Mesothelial cell of epicardium (in vitro differentiated cells): Measurements from ENCODE around the gene COL13A1. TPM values are rescaled to one million over a fixed set of nuclear protein-coding genes. Genes with fewer than 3 reads are reported as not detected.

Source experiments
- DNase-seq, 2 experiments: peaks; one replicate each; pipeline ENCODE4 v3.0.0; 2021; ENCODE audit warnings: low spot score in 2 of 2; ENCODE audit not compliant: unreplicated experiment in 2 of 2
- H3K27ac Mint-ChIP-seq: 2 replicates; pipeline ENCODE4 v1.8.0; 2021; ENCODE audit warnings: mixed read lengths
- H3K27me3 Mint-ChIP-seq: 2 replicates; pipeline ENCODE4 v1.8.0; 2021; ENCODE audit warnings: low read depth, mixed read lengths
- H3K36me3 Mint-ChIP-seq: 2 replicates; pipeline ENCODE4 v1.8.0; 2021; ENCODE audit warnings: mixed read lengths
- H3K4me1 Mint-ChIP-seq: 2 replicates; pipeline ENCODE4 v1.8.0; 2021; ENCODE audit warnings: mixed read lengths
- H3K4me3 Mint-ChIP-seq: 2 replicates; pipeline ENCODE4 v1.8.0; 2021; ENCODE audit warnings: mild to moderate bottlenecking, moderate library complexity, mixed read lengths
- H3K9me3 Mint-ChIP-seq: 2 replicates; pipeline ENCODE4 v1.8.0; 2021; ENCODE audit warnings: mixed read lengths
- CTCF ChIP-seq: fragments of 200-600 bp; sonication (generic); IDR thresholded peaks from one replicate; pipeline ENCODE4 v1.5.0; 2021; ENCODE audit warnings: antibody characterized with exemption; ENCODE audit not compliant: unreplicated experiment
- total RNA-seq: library from RNA; stranded (reverse); gene quantifications from 3 replicates; pipeline ENCODE4 v1.2.1, GENCODE V29; 2021

The COL13A1 gene
- total RNA-seq, 1 donor from 2014 or later = 14.4 TPM

GRCh38 chr10:69881202-69881601 is 79.5 kb downstream of the COL13A1 start:
- no peak overlapping the region for H3K4me3 Mint-ChIP-seq
- peaks cover 26% of the 10 kb centered on the region for H3K4me1 Mint-ChIP-seq
- peak overlapping the region; percentile 30 for H3K27ac Mint-ChIP-seq
- no peaks in the 10 kb centered on the region for H3K36me3 Mint-ChIP-seq
- DNase-seq = no peak
- H3K27me3 Mint-ChIP-seq = peaks cover 2% of the 10 kb centered on the region
- no peak for TF ChIP-seq CTCF
- no peaks in the 10 kb centered on the region for H3K9me3 Mint-ChIP-seq

- Mint-ChIP-seq H3K27me3 (peaks cover 2% of the 10 kb centered on the region), H3K9me3 (no peaks in the 10 kb centered on the region), H3K4me1 (peaks cover 22% of the 10 kb centered on the region), H3K4me3 (no peak overlapping the region), H3K36me3 (no peaks in the 10 kb centered on the region), H3K27ac (no peak overlapping the region)
- TF ChIP-seq CTCF = no peak
- no peak for DNase-seq
Observed at GRCh38 chr10:69883310-69884023, 81.8 kb downstream of the COL13A1 start.

- no peak for TF ChIP-seq CTCF
- H3K36me3 Mint-ChIP-seq = no peaks in the 10 kb centered on the region
- no peaks in the 10 kb centered on the region for H3K9me3 Mint-ChIP-seq
- DNase-seq = no peak
- H3K4me3 Mint-ChIP-seq = no peak overlapping the region
- peaks cover 22% of the 10 kb centered on the region for H3K4me1 Mint-ChIP-seq
- peaks cover 2% of the 10 kb centered on the region for H3K27me3 Mint-ChIP-seq
- no peak overlapping the region for H3K27ac Mint-ChIP-seq
Observed at GRCh38 chr10:69884024-69884367, 82.3 kb downstream of the COL13A1 start.

GRCh38 chr10:69884686-69885085 is 83.0 kb downstream of the COL13A1 start:
- H3K4me3 Mint-ChIP-seq = no peak overlapping the region
- no peaks in the 10 kb centered on the region for H3K9me3 Mint-ChIP-seq
- H3K36me3 Mint-ChIP-seq = no peaks in the 10 kb centered on the region
- no peak for TF ChIP-seq CTCF
- peaks cover 2% of the 10 kb centered on the region for H3K27me3 Mint-ChIP-seq
- no peak for DNase-seq
- H3K27ac Mint-ChIP-seq = no peak overlapping the region
- H3K4me1 Mint-ChIP-seq = peaks cover 17% of the 10 kb centered on the region

- TF ChIP-seq CTCF = peak; percentile 79
- Mint-ChIP-seq H3K4me3 (no peak overlapping the region), H3K36me3 (no peaks in the 10 kb centered on the region), H3K27ac (no peak overlapping the region), H3K9me3 (no peaks in the 10 kb centered on the region), H3K4me1 (peaks cover 11% of the 10 kb centered on the region), H3K27me3 (peaks cover 2% of the 10 kb centered on the region)
- DNase-seq = no peak
Observed at GRCh38 chr10:69885379-69886013, 83.8 kb downstream of the COL13A1 start.
